CD14-positive monocyte (primary cell): Measurements from ENCODE around the gene ANXA11. TPM values are rescaled to one million over a fixed set of nuclear protein-coding genes. Genes with fewer than 3 reads are reported as not detected.

Experiments
- DNase-seq, 3 donors: peaks; one replicate each; pipeline ENCODE4 v3.0.0-alpha.2; 2011 to 2022
- H2AFZ ChIP-seq: 2 replicates; pipeline ENCODE4 v1.6.0; 2012; ENCODE audit warnings: mild to moderate bottlenecking, low read depth, low read length, inconsistent platforms; ENCODE audit not compliant: insufficient read depth, poor library complexity, severe bottlenecking
- H3K27ac ChIP-seq, 2 donors: 1 replicate in 1 of 2; 2 replicates in 1 of 2; pipeline ENCODE4 v1.5.1; 2012 to 2013; ENCODE audit warnings: low read length in 2 of 2, control low read depth in 1 of 2, inconsistent platforms in 1 of 2, low read depth in 1 of 2, mild to moderate bottlenecking in 1 of 2
- H3K27me3 ChIP-seq, 2 donors: one replicate each; pipeline versions ENCODE4 v1.6.0 to v1.6.1; 2011 to 2013; ENCODE audit warnings: low read length in 2 of 2; ENCODE audit not compliant: control insufficient read depth in 2 of 2, insufficient read depth in 2 of 2
- H3K36me3 ChIP-seq, 2 donors: replicated peaks in 1 of 2; 1 replicate in 1 of 2; 2 replicates in 1 of 2; pipeline versions ENCODE4 v1.5.1 to v1.6.1; 2012 to 2013; ENCODE audit warnings: low read length in 2 of 2, control low read depth in 1 of 2, inconsistent platforms in 1 of 2, mild to moderate bottlenecking in 1 of 2; ENCODE audit not compliant: insufficient read depth in 2 of 2, control insufficient read depth in 1 of 2
- H3K4me1 ChIP-seq, 2 donors: 1 replicate in 1 of 2; 2 replicates in 1 of 2; pipeline versions ENCODE4 v1.5.1 to v1.6.1; 2012 to 2013; ENCODE audit warnings: low read length in 2 of 2, control low read depth in 1 of 2, inconsistent platforms in 1 of 2, mild to moderate bottlenecking in 1 of 2, moderate library complexity in 1 of 2; ENCODE audit not compliant: insufficient read depth in 2 of 2, control insufficient read depth in 1 of 2
- H3K4me2 ChIP-seq: replicated peaks from 2 replicates; pipeline ENCODE3; 2012; ENCODE audit warnings: low read length, moderate library complexity, mild to moderate bottlenecking; ENCODE audit not compliant: poor library complexity, severe bottlenecking; ENCODE audit errors: extremely low read depth
- H3K4me3 ChIP-seq, 3 experiments: fragments of 200-600 bp in 1 of 3; sonication (generic) in 1 of 3; replicated peaks in 1 of 3; 1 replicate in 2 of 3; 2 replicates in 1 of 3; pipeline ENCODE4 v1.5.1; 2011 to 2013; ENCODE audit warnings: low read length in 3 of 3, mild to moderate bottlenecking in 3 of 3, control low read depth in 2 of 3, low read depth in 2 of 3, inconsistent platforms in 1 of 3, moderate library complexity in 1 of 3
- H3K79me2 ChIP-seq: 2 replicates; pipeline ENCODE4 v1.6.0; 2012; ENCODE audit warnings: mild to moderate bottlenecking, control low read depth, inconsistent platforms, low read length, moderate library complexity; ENCODE audit not compliant: insufficient read depth
- H3K9ac ChIP-seq: 2 replicates; pipeline ENCODE4 v1.6.0; 2017; ENCODE audit warnings: low read length, mild to moderate bottlenecking; ENCODE audit not compliant: insufficient read depth, poor library complexity, severe bottlenecking
- H3K9me3 ChIP-seq, 2 donors: replicated peaks in 1 of 2; 1 replicate in 1 of 2; 2 replicates in 1 of 2; pipeline versions ENCODE4 v1.5.1 to v1.6.1; 2012 to 2013; ENCODE audit warnings: low read length in 2 of 2, control low read depth in 1 of 2; ENCODE audit not compliant: control insufficient read depth in 1 of 2, insufficient read depth in 1 of 2
- H4K20me1 ChIP-seq: 2 replicates; pipeline ENCODE4 v1.6.0; 2012; ENCODE audit warnings: mild to moderate bottlenecking, low read length, control low read depth, moderate library complexity; ENCODE audit not compliant: insufficient read depth
- H3K27ac Mint-ChIP-seq, 7 donors: one replicate each; pipeline ENCODE4 v1.8.0; 2020; ENCODE audit warnings: mild to moderate bottlenecking in 7 of 7, mixed read lengths in 7 of 7, moderate library complexity in 6 of 7, inconsistent platforms in 2 of 7
- H3K27me3 Mint-ChIP-seq, 3 donors: one replicate each; pipeline ENCODE4 v1.8.0; 2021 to 2022; ENCODE audit warnings: low read depth in 3 of 3, mild to moderate bottlenecking in 3 of 3, mixed read lengths in 3 of 3, moderate library complexity in 3 of 3, inconsistent platforms in 1 of 3
- H3K36me3 Mint-ChIP-seq, 2 donors: one replicate each; pipeline ENCODE4 v1.8.0; 2020; ENCODE audit warnings: mixed read lengths in 2 of 2, inconsistent platforms in 1 of 2, mild to moderate bottlenecking in 1 of 2
- H3K4me1 Mint-ChIP-seq: one replicate; pipeline ENCODE4 v1.8.0; 2020; ENCODE audit warnings: mild to moderate bottlenecking, mixed read lengths
- H3K4me3 Mint-ChIP-seq, 2 donors: one replicate each; pipeline ENCODE4 v1.8.0; 2020; ENCODE audit warnings: mild to moderate bottlenecking in 2 of 2, mixed read lengths in 2 of 2, moderate library complexity in 1 of 2
- H3K9me3 Mint-ChIP-seq, 7 donors: one replicate each; pipeline ENCODE4 v1.8.0; 2020 to 2022; ENCODE audit warnings: mixed read lengths in 7 of 7, mild to moderate bottlenecking in 6 of 7, moderate library complexity in 6 of 7, inconsistent platforms in 2 of 7
- CTCF ChIP-seq: fragments of 200-600 bp; IDR thresholded peaks from one replicate; pipeline ENCODE4 v1.8.0; 2022; ENCODE audit warnings: antibody characterized with exemption, mild to moderate bottlenecking
- WGBS: methylation state at CpG from one replicate; pipeline ENCODE4 v1.1.5; 2013; ENCODE audit warnings: missing lambda C conversion rate; ENCODE audit not compliant: insufficient coverage; 5-methylcytosine and 5-hydroxymethylcytosine counted together
- intact Hi-C, 2 donors: fragments of 100-400 bp; cut with micrococcal nuclease; formaldehyde crosslinking; loops; one replicate each; pipeline versions ENCODE4 v1.15.0 to v1.15.1; 2023
- polyA plus RNA-seq, 3 donors: library from polyadenylated mRNA; depleted of rRNA in 1 of 3; unstranded in 2 of 3; stranded (reverse) in 1 of 3; fragments of 300-500 nt in 2 of 3; fragments of >200 nt in 1 of 3; fragmentation: Illumina TruSeq in 2 of 3; gene quantifications; 1 replicate in 2 of 3; 2 replicates in 1 of 3; pipeline ENCODE4 v1.2.3, GENCODE V29; 2012 to 2021

ANXA11 gene
- polyA plus RNA-seq, 3 donors: 95.6 to 174 (median 134) TPM

GRCh38 chr10:80184291-80184690 is 21.0 kb downstream of the ANXA11 start:
- Histone ChIP-seq H2AFZ (no peak overlapping the region), H3K9ac (no peak overlapping the region), H3K4me1 (peaks cover 36 to 45% of the 10 kb centered on the region in 2 donors), H3K36me3 (peaks cover 9 to 26% of the 10 kb centered on the region in 2 donors), H3K4me2 (no peak overlapping the region), H3K9me3 (no peaks in the 10 kb centered on the region), H4K20me1 (peaks cover 100% of the 10 kb centered on the region), H3K27me3 (no peaks in the 10 kb centered on the region), H3K4me3 (no peak overlapping the region), H3K79me2 (peaks cover 99% of the 10 kb centered on the region), H3K27ac (peak overlapping the region in 1 of 2 donors; percentile 6)
- H3K27me3 Mint-ChIP-seq: peaks cover 0 to 5% (median 0%) of the 10 kb centered on the region in 3 donors
- 67% methylated on average over 1 of the region's 4 CpGs for WGBS
- intact Hi-C loops: no loop called here
- H3K4me3 Mint-ChIP-seq: no peak overlapping the region
- peaks cover 56% of the 10 kb centered on the region for H3K4me1 Mint-ChIP-seq
- peaks cover 0 to 3% (median 0%) of the 10 kb centered on the region in 7 donors for H3K9me3 Mint-ChIP-seq
- H3K27ac Mint-ChIP-seq: peak overlapping the region in 2 of 7 donors; percentile 0 to 14
- peaks cover 23 to 34% of the 10 kb centered on the region in 2 donors for H3K36me3 Mint-ChIP-seq
- TF ChIP-seq CTCF: no peak
- no peak for DNase-seq

- Mint-ChIP-seq H3K27ac (peak overlapping the region in 4 of 7 donors; percentile 19 to 55 (median 34)), H3K36me3 (peaks cover 27 to 43% of the 10 kb centered on the region in 2 donors), H3K4me3 (no peak overlapping the region), H3K4me1 (peaks cover 50% of the 10 kb centered on the region), H3K27me3 (peaks cover 0 to 5% (median 0%) of the 10 kb centered on the region in 3 donors), H3K9me3 (peaks cover 0 to 3% (median 0%) of the 10 kb centered on the region in 7 donors)
- Histone ChIP-seq H3K36me3 (peaks cover 12 to 28% of the 10 kb centered on the region in 2 donors), H3K27ac (peak overlapping the region in 1 of 2 donors; percentile 36), H3K4me2 (no peak overlapping the region), H3K9me3 (no peaks in the 10 kb centered on the region), H3K4me3 (no peak overlapping the region), H3K79me2 (peaks cover 99% of the 10 kb centered on the region), H3K4me1 (peaks cover 28 to 36% of the 10 kb centered on the region in 2 donors), H2AFZ (no peak overlapping the region), H3K27me3 (no peaks in the 10 kb centered on the region), H4K20me1 (peaks cover 100% of the 10 kb centered on the region), H3K9ac (no peak overlapping the region)
- WGBS: 74% methylated on average over 3 of the region's 4 CpGs
- intact Hi-C loops: no loop called here
- DNase-seq: no peak
- no peak for TF ChIP-seq CTCF
Observed at GRCh38 chr10:80183436-80183835, 21.9 kb downstream of the ANXA11 start.
